ENCODE results near the gene SQOR.
A peak's percentile ranks its signal among the peaks of the same experiment; 100 is the strongest.

SQOR gene

DNA sequence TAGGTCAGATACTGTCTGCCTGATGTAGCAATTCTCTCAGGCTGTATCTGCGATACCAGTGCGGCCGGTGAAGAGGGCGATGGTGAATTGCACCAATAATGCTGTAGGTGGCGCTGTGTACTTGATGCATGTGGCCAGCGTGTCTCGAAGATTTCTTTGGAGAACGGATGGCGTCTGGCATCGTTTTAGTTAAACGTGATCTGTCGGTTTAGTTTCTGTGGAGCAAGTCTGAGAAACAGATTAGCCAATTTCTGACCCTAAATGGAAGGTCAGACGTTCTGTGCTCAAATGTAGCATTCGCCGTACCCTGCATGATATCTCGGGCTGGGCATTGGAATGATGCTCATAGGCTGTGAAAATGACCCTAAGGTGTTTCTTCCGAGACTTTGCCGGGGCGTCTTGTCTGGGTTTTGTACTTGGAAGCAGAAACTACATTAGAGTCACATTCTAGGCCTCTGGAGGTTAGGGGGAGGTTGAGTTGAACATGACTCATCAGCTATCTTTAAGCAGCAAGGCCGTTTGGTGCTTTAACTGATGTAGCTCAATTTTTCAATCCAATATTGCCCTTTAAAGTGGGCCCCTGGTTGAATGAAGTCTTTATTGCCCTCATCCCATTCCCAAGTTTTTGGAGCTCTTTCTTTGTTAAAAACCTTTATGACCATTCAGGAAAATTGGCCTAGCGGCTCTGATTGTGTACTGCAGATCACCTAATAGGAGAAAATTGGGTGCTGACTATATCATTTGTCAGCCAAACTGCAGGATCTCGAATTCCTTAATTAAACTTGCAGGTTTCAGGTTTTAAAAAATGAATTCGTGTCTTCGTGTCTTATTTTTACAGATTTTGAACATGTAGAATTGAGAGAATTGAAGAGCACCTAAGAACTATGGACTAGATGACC, 80.0 kb downstream of the SQOR start:
- peak; percentile 31 for DNase-seq

DNA sequence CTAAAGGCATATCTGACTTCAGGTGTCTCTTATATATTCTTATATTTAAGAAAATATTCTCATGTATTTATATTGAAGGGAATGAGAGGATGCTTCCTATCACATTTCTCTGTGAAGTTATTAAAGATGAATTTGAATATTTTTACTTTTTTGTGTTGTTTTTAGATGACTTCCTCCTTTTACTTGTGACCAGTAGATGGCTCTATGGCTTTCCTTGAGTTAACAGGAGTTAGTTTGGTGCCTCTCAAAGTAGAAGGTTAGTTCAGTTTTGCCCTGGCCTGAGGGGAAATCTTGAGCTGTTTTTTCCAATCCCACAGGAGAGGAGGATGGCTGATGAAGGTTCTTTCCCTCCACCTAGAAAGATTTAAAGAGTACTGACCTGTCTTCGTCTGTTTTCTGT, 80.7 kb downstream of the SQOR start:
- DNase-seq = no peak

DNA sequence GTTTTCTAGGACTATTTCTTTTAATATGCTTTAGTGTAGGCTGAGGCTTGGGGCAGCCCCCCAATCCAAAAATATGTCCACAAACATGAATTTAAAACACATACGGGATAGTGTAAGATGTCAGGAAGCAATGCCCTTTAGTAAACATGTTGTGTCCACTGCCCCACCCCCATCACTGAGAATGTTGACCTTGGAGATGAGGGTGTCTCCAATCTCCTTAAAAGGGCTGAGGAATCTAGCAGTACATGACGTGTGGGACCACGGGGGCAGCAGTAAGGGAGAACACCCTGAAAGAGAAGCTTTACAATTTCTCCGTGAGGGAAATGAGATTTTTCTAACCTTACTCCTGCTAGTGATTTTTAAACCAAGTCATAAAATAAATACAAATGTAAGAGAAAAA, 84.7 kb downstream of the SQOR start:
- DNase-seq = no peak

DNA sequence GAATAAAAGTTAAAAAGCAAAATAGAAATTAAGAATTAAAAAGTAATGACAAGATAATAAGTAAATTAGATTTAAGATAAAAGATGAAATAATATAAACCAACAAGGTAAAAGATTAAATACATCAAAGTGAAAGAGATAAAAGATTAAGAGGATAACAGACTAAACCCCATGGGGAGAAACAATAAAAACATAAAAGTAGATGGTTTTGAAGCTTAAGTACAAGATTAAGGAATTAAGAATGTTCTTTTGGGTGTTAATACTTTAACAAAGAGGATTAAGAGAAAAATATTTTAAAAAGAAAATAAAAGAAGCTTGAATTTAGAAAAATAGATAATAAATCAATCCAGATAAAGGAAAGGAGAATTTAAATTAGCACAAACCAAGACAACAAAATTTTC, 85.4 kb downstream of the SQOR start:
- no peak for DNase-seq

DNA sequence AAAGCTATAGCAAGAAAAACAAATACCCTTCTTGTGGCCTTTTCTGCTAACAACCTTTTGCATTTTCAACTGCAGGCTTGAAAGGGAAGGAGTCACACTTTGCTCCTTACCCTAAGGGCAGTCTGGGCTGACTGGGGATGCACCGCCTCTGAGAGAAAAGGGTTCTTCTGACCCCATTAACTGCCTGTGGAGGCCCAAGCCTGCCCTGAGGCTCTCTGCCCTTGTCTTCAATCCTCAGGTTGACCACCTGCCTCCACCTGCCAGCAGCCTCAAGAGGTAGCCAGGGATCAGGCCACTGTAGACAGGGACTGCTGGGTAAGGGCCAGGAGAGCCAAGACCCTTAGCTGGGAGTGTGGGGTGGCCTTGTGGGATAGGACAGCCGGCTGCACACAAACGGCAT, 93.8 kb downstream of the SQOR start:
- no peak for DNase-seq

DNA sequence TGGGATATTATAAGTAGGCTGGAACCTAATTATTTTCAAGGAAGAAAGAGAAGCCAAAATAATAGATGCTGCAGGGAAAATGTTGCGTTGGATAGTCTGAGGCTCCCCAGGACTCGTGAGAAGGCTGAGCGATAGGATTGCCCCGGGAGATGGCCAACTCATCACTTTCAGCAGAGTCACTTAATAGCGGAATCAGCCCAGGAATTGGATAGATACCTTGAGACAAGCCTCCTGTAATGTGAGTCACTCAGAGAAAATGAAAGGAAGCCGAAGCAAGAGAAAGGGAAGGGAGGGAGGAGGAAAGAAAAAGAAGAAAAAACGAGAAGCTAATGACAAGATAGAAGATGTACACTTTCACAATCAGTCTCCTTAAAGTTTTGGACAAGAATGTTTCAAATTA, 94.3 kb downstream of the SQOR start:
- no peak for DNase-seq

DNA sequence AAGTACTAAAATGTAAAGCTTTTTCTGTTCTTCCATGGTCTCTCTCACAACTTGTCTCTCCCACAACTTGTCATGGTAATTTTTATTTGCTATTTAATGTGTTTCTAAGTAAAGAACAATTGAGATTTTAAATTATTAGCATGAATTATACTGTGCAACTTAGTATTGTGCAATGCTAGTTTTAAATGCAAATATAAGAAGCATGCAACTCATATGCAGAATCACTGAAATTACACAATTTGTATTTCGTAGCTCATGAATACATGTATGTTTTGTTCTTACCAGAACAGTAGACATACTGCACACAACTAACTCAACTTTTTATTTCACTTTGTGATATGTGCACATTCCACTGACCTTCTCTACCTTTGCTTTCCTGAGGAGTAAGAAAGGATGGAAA, 96.5 kb downstream of the SQOR start:
- DNase-seq = no peak

DNA sequence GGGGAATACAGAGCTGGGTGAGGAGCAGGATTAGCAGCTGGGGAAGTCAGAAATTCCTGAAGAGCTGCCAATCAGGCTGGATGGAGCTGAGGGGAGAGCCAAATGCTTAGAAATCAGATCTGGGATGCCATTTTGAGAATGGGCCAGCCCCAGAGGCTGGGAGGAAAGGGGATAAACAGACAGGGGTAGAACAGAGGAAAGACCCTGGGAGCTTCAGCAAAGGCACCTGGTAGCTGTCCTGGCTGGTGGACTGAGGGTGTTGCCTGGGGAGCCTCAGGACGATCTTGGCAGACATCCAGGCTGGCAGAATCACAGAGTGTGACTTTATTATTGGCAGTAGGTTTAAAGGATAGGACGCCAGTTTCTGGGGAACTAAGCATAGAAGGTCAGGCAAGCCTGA, 97.8 kb downstream of the SQOR start:
- no peak for DNase-seq

DNA sequence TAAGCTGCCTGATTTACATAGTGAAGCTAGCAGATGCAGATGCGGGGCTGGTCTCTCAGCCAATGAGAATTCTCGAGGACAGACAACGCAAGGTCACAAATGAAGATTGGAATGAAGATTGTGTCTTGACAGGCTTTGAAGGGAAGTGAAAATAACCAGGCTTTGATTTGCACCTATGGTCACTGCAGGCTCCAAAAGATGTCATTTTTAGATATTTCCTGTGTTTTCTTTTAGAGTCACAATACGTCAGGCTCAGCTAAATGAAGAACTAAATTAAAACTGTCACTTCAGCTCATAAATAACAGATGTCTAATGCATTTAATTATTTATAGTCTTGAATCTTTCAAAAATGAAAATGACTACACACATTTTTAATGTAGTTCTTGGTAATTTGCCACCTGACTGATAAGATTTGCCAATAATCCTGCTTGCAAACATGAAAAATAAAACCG, 99.5 kb downstream of the SQOR start:
- DNase-seq = no peak

All from NCI-H774 (cell line).